Measurements from ENCODE around the gene SIN3B.

Gene SIN3B

GRCh38 chr19:16889883-16890460 lies 60.8 kb downstream of the SIN3B start:
- DNase-seq: no peak
- no peak for ATAC-seq

- DNase-seq (no peak), ATAC-seq (no peak)
These were observed 61.4 kb downstream of the SIN3B start for GRCh38 chr19:16890461-16891184.

- DNase-seq (no peak), ATAC-seq (no peak)
These were observed 62.6 kb downstream of the SIN3B start for GRCh38 chr19:16891696-16892382.

- ATAC-seq (no peak), DNase-seq (no peak)
These were observed 63.2 kb downstream of the SIN3B start for GRCh38 chr19:16892436-16892835.

- no peak for DNase-seq
- no peak for ATAC-seq
These were observed 63.9 kb downstream of the SIN3B start for GRCh38 chr19:16892868-16893685.

- DNase-seq (no peak), ATAC-seq (no peak)
These were observed 64.4 kb downstream of the SIN3B start for GRCh38 chr19:16893686-16893989.

GRCh38 chr19:16894080-16894479 lies 64.9 kb downstream of the SIN3B start:
- DNase-seq: no peak
- no peak for ATAC-seq

GRCh38 chr19:16895467-16896145 lies 66.4 kb downstream of the SIN3B start:
- DNase-seq: no peak
- no peak for ATAC-seq

- DNase-seq: no peak
- peak; percentile 28 for ATAC-seq
These were observed 67.2 kb downstream of the SIN3B start for GRCh38 chr19:16896146-16897028.

- ATAC-seq: peak; percentile 51
These were observed 68.0 kb downstream of the SIN3B start for GRCh38 chr19:16897029-16897855.

GRCh38 chr19:16897856-16898161 lies 68.6 kb downstream of the SIN3B start:
- DNase-seq (no peak), ATAC-seq (no peak)

More at GRCh38 chr19:16897029-16897855, 68.0 kb downstream of the SIN3B start:
- peak; percentile 80 for DNase-seq

GRCh38 chr19:16898361-16899015 lies 69.3 kb downstream of the SIN3B start:
- no peak for ATAC-seq
- no peak for DNase-seq

- ATAC-seq (peak; percentile 42), DNase-seq (peak; percentile 48)
These were observed 70.4 kb downstream of the SIN3B start for GRCh38 chr19:16899566-16900075.

GRCh38 chr19:16901491-16902175 lies 72.4 kb downstream of the SIN3B start:
- DNase-seq: no peak
- ATAC-seq: no peak

- ATAC-seq: no peak
These were observed 73.3 kb downstream of the SIN3B start for GRCh38 chr19:16902545-16902944.

GRCh38 chr19:16903347-16903746 lies 74.1 kb downstream of the SIN3B start:
- DNase-seq: no peak
- no peak for ATAC-seq

More at GRCh38 chr19:16902545-16902944, 73.3 kb downstream of the SIN3B start:
- DNase-seq: no peak

GRCh38 chr19:16904599-16904998 lies 75.4 kb downstream of the SIN3B start:
- ATAC-seq: no peak
- no peak for DNase-seq

GRCh38 chr19:16908759-16909158 lies 79.6 kb downstream of the SIN3B start:
- no peak for ATAC-seq
- no peak for DNase-seq

GRCh38 chr19:16911046-16911445 lies 81.8 kb downstream of the SIN3B start:
- ATAC-seq (no peak), DNase-seq (no peak)

Measured in stimulated activated naive CD8-positive, alpha-beta T cell treated with anti-CD3 and anti-CD28 coated beads, Interleukin-15, Interleukin-2, amounts not matched to agents 100 U/mL and 50 U/mL, for 24 hours (primary cell).